ENCODE data around the gene C14orf119. TPM values are rescaled to one million over a fixed set of nuclear protein-coding genes. Genes with fewer than 3 reads are reported as not detected.

Gene C14orf119
- total and polyA plus RNA-seq, 7 experiments from 2014 or later, result 6.0 to 169 (median 45.0) TPM

DNA sequence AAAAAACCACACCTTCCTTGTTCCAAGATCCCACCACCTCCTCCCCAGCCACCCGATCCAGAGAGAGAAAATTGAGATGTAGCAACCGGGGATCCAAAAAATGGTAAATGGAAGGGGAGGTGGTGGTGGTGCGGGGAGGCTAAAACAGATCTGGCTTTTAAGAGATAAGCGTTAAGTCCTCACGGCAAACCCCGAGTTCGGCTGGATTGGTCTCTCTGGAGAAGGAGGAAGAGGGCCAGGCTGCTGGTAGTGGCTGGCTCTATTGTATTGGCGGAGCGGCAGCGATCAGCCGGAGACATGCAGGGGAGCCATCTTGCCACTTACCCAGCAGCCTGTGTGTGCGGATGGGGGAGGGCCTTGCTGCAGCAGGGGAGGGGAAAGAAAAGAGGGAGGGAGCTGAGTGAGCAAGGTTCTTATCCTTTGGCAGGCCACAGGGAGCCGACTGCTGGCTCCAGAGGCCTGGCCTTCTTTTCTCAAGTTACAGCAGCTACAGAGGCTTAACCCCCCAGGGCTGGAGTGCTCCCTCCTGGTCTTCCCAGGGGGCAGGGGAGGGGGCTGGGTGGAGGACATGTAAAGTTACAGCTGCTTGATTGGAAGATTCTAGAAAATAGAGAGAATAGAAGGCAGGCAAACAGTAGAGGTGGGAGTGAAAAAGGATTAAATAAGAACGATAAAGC lies 23.9 kb upstream of the C14orf119 start:
- Histone ChIP-seq H3K27ac (ENCODE audit: low read depth, low read length) (peak overlapping the region; percentile 81), H3K27me3 (ENCODE audit: control insufficient read depth in 2 of 2, insufficient read depth in 2 of 2, low read length in 2 of 2) (no peaks in the 10 kb centered on the region), H3K4me1 (ENCODE audit: control insufficient read depth in 2 of 2, insufficient read depth in 2 of 2, low read length in 2 of 2) (peaks cover 16 to 28% of the 10 kb centered on the region in 2 donors), H3K4me3 (ENCODE audit: low read length) (peak overlapping the region; percentile 85), H3K36me3 (ENCODE audit: control insufficient read depth in 2 of 3, insufficient read depth in 3 of 3, low read length in 3 of 3) (peaks cover 19 to 60% (median 21%) of the 10 kb centered on the region in 3 experiments), H3K9me3 (ENCODE audit: control insufficient read depth in 2 of 3, low read length in 3 of 3) (no peaks in the 10 kb centered on the region)
- Mint-ChIP-seq H3K36me3 (peaks cover 0 to 19% (median 15%) of the 10 kb centered on the region in 5 donors), H3K27ac (peak overlapping the region; percentile 81 to 98 (median 89)), H3K27me3 (no peaks in the 10 kb centered on the region), H3K9me3 (no peaks in the 10 kb centered on the region), H3K4me3 (peak overlapping the region; percentile 82 to 98 (median 94)), H3K4me1 (peaks cover 30 to 50% (median 41%) of the 10 kb centered on the region in 7 donors)
- ChIA-PET POLR2A (interaction anchor here (0.6 to 3.1 kb wide), 7 partner anchors 10 to 231 kb away, joined by 3 to 25 read pairs (median 6); partner anchors contain the start of genes ACIN1, C14orf119, CEBPE and PPP1R3E), CTCF (interaction anchor here (0.7 to 3.2 kb wide), 10 partner anchors 10 to 115 kb away, joined by 3 to 15 read pairs (median 4); partner anchors contain the start of genes ACIN1, C14orf119 and CDH24)
- ATAC-seq (peak; percentile 93), DNase-seq (peak; percentile 55 to 83 (median 72))
- intact Hi-C loops (cut with micrococcal nuclease), result loop anchor here (1.0 to 5.0 kb wide), 5 partner anchors 24 to 499 kb away; partner anchors contain the start of genes ACIN1 (in 2 of the 2), C14orf119 (in 2 of the 2) and PPP1R3E (in 1 of the 2)

- ATAC-seq (no peak), DNase-seq (no peak)
- ChIA-PET CTCF (interaction anchor here (1.1 to 3.2 kb wide), 8 partner anchors 10 to 114 kb away, joined by 3 to 15 read pairs (median 4); partner anchors contain the start of genes ACIN1, C14orf119 and CDH24), POLR2A (interaction anchor here (0.6 to 3.1 kb wide), 7 partner anchors 10 to 230 kb away, joined by 3 to 25 read pairs (median 6); partner anchors contain the start of genes ACIN1, C14orf119, CEBPE and PPP1R3E)
- peaks cover 21 to 60% (median 27%) of the 10 kb centered on the region in 3 experiments for H3K36me3 ChIP-seq (ENCODE audit: control insufficient read depth in 2 of 3, insufficient read depth in 3 of 3, low read length in 3 of 3)
- Mint-ChIP-seq H3K9me3 (no peaks in the 10 kb centered on the region), H3K27me3 (no peaks in the 10 kb centered on the region), H3K4me3 (peak overlapping the region; percentile 82 to 98 (median 94)), H3K27ac (peak overlapping the region; percentile 81 to 98 (median 89)), H3K36me3 (peaks cover 0 to 16% (median 12%) of the 10 kb centered on the region in 5 donors), H3K4me1 (peaks cover 30 to 47% (median 41%) of the 10 kb centered on the region in 7 donors)
- H3K27ac ChIP-seq (ENCODE audit: low read depth, low read length), result peak overlapping the region; percentile 81
- intact Hi-C loops (cut with micrococcal nuclease), result loop anchor here (1.0 to 5.0 kb wide), 5 partner anchors 23 to 500 kb away; partner anchors contain the start of genes ACIN1 (in 2 of the 2), C14orf119 (in 2 of the 2) and PPP1R3E (in 1 of the 2)
- H3K27me3 ChIP-seq (ENCODE audit: control insufficient read depth in 2 of 2, insufficient read depth in 2 of 2, low read length in 2 of 2), result no peaks in the 10 kb centered on the region
- H3K4me1 ChIP-seq (ENCODE audit: control insufficient read depth in 2 of 2, insufficient read depth in 2 of 2, low read length in 2 of 2), result peaks cover 16 to 28% of the 10 kb centered on the region in 2 donors
- peak overlapping the region; percentile 85 for H3K4me3 ChIP-seq (ENCODE audit: low read length)
- H3K9me3 ChIP-seq (ENCODE audit: control insufficient read depth in 2 of 3, low read length in 3 of 3), result no peaks in the 10 kb centered on the region
These were observed 23.3 kb upstream of the C14orf119 start for GRCh38 chr14:23071921-23072539.

DNA sequence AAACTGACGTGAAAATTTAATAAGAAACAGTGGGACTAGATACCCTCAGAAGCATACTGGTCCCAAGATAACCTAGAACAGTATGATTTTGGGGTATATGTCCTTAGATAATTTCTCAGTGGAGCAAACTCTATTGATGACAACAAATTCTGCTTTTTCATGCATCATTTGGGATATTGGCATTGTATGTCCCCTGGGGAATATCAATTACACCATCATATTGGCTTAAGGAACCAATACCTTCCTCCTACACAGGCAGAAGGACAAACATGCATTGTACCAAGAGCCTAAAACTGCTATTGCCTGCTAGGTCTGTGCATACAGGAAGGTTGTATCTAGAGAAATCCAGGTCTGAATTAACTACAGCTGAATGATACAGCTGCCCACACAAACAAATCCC lies 20.4 kb upstream of the C14orf119 start:
- peaks cover 22 to 42% (median 30%) of the 10 kb centered on the region in 7 donors for H3K4me1 Mint-ChIP-seq

DNA sequence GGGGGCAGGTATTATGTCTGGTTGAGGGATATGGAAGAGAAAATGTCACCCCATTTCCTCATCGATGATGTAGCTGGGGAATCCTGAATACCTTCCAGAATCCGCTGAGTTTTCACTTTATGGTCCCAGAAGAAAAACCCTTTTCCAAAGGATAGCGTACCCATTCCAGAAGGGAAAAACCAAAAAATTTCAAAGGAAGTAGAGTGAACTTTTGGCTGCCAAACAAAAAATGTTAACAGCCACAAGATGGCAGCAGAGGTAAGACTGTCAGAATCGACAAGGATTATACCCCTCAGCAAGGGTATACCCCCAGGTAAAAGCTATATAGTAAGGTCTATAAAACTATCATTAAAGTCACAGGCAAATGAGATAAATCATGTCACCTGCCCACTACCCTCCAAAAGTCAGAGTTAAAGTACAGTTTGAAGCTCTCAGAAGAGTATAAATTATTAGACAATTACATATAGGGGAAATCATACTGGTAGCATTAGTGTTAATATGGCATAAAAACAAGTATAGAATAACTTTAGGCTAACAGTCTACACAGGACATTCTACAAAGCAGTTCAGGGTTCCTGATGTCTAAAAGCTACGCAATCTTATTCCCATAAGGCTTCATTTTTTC lies 18.4 kb upstream of the C14orf119 start:
- H3K9me3 ChIP-seq (ENCODE audit: control insufficient read depth in 2 of 3, low read length in 3 of 3), result no peaks in the 10 kb centered on the region
- Mint-ChIP-seq H3K27ac (peak overlapping the region in 2 of 9 donors; percentile 47 to 57), H3K4me3 (no peak overlapping the region), H3K4me1 (peaks cover 8 to 28% (median 17%) of the 10 kb centered on the region in 7 donors), H3K36me3 (peaks cover 13 to 35% (median 21%) of the 10 kb centered on the region in 5 donors), H3K9me3 (no peaks in the 10 kb centered on the region), H3K27me3 (no peaks in the 10 kb centered on the region)
- POLR2A ChIA-PET, result interaction anchor here (0.7 to 4.1 kb wide), 9 partner anchors 8 to 194 kb away, joined by 4 to 25 read pairs (median 5); partner anchors contain the start of genes ACIN1, AJUBA, C14orf119 and REM2
- CTCF ChIA-PET, result interaction anchor here (0.7 to 3.0 kb wide), 22 partner anchors 8 to 303 kb away, joined by 3 to 32 read pairs (median 4); partner anchors contain the start of genes ACIN1, AJUBA, C14orf119 and CEBPE
- H3K4me1 ChIP-seq (ENCODE audit: control insufficient read depth in 2 of 2, insufficient read depth in 2 of 2, low read length in 2 of 2), result peaks cover 1 to 2% of the 10 kb centered on the region in 2 donors
- peak; percentile 63 for ATAC-seq
- no peak overlapping the region for H3K4me3 ChIP-seq (ENCODE audit: low read length)
- peak overlapping the region; percentile 3 for H3K27ac ChIP-seq (ENCODE audit: low read depth, low read length)
- no peaks in the 10 kb centered on the region for H3K27me3 ChIP-seq (ENCODE audit: control insufficient read depth in 2 of 2, insufficient read depth in 2 of 2, low read length in 2 of 2)
- peak in 5 of 9 donors; percentile 33 to 55 (median 49) for DNase-seq
- peaks cover 47 to 90% (median 53%) of the 10 kb centered on the region in 3 experiments for H3K36me3 ChIP-seq (ENCODE audit: control insufficient read depth in 2 of 3, insufficient read depth in 3 of 3, low read length in 3 of 3)
- intact Hi-C loops (cut with micrococcal nuclease), result loop anchor here (1.0 kb wide), 3 partner anchors 8 to 110 kb away; no protein-coding TSS in a partner anchor

More for the DNA sequence above, 20.4 kb upstream of the C14orf119 start:
- DNase-seq (no peak), ATAC-seq (no peak)
- CTCF ChIA-PET, result interaction anchor here (0.6 to 2.1 kb wide), 5 partner anchors 16 to 112 kb away, joined by 3 to 11 read pairs (median 5); no protein-coding TSS in a partner anchor
- Histone ChIP-seq H3K36me3 (ENCODE audit: control insufficient read depth in 2 of 3, insufficient read depth in 3 of 3, low read length in 3 of 3) (peaks cover 33 to 70% (median 39%) of the 10 kb centered on the region in 3 experiments), H3K4me1 (ENCODE audit: control insufficient read depth in 2 of 2, insufficient read depth in 2 of 2, low read length in 2 of 2) (peaks cover 16% of the 10 kb centered on the region in 2 donors), H3K27me3 (ENCODE audit: control insufficient read depth in 2 of 2, insufficient read depth in 2 of 2, low read length in 2 of 2) (no peaks in the 10 kb centered on the region), H3K4me3 (ENCODE audit: low read length) (no peak overlapping the region), H3K9me3 (ENCODE audit: control insufficient read depth in 2 of 3, low read length in 3 of 3) (no peaks in the 10 kb centered on the region), H3K27ac (ENCODE audit: low read depth, low read length) (no peak overlapping the region)
- H3K4me3 Mint-ChIP-seq, result no peak overlapping the region
- peaks cover 5 to 22% (median 18%) of the 10 kb centered on the region in 5 donors for H3K36me3 Mint-ChIP-seq
- no peaks in the 10 kb centered on the region for H3K9me3 Mint-ChIP-seq
- POLR2A ChIA-PET, result interaction anchor here (0.6 to 4.1 kb wide), 3 partner anchors 16 to 229 kb away, joined by 3 to 20 read pairs (median 6); no protein-coding TSS in a partner anchor
- intact Hi-C loops (cut with micrococcal nuclease), result loop anchor here in 1 of 2 donors (5.0 kb wide), 1 partner anchor 503 kb away; no protein-coding TSS in a partner anchor
- no peaks in the 10 kb centered on the region for H3K27me3 Mint-ChIP-seq
- H3K27ac Mint-ChIP-seq, result peak overlapping the region in 1 of 9 donors; percentile 34

GRCh38 chr14:23077962-23078361 lies 17.3 kb upstream of the C14orf119 start:
- no peaks in the 10 kb centered on the region for H3K27me3 Mint-ChIP-seq
- DNase-seq, result no peak
- intact Hi-C loops (cut with micrococcal nuclease), result loop anchor here (1.0 kb wide), 3 partner anchors 9 to 109 kb away; no protein-coding TSS in a partner anchor
- no peaks in the 10 kb centered on the region for H3K9me3 ChIP-seq (ENCODE audit: control insufficient read depth in 2 of 3, low read length in 3 of 3)
- CTCF ChIA-PET, result interaction anchor here (0.8 to 3.0 kb wide), 14 partner anchors 9 to 302 kb away, joined by 3 to 32 read pairs (median 4); partner anchors contain the start of genes ACIN1, AJUBA, C14orf119 and CEBPE
- H3K36me3 Mint-ChIP-seq, result peaks cover 13 to 35% (median 21%) of the 10 kb centered on the region in 5 donors
- no peaks in the 10 kb centered on the region for H3K4me1 ChIP-seq (ENCODE audit: control insufficient read depth in 2 of 2, insufficient read depth in 2 of 2, low read length in 2 of 2)
- H3K27ac Mint-ChIP-seq, result peak overlapping the region in 3 of 9 donors; percentile 6 to 45 (median 43)
- POLR2A ChIA-PET, result interaction anchor here (0.7 to 4.1 kb wide), 5 partner anchors 9 to 115 kb away, joined by 3 to 25 read pairs (median 7); partner anchors contain the start of genes ACIN1 and C14orf119
- peaks cover 47 to 95% (median 55%) of the 10 kb centered on the region in 3 experiments for H3K36me3 ChIP-seq (ENCODE audit: control insufficient read depth in 2 of 3, insufficient read depth in 3 of 3, low read length in 3 of 3)
- no peaks in the 10 kb centered on the region for H3K27me3 ChIP-seq (ENCODE audit: control insufficient read depth in 2 of 2, insufficient read depth in 2 of 2, low read length in 2 of 2)
- H3K27ac ChIP-seq (ENCODE audit: low read depth, low read length), result no peak overlapping the region
- H3K4me3 Mint-ChIP-seq, result no peak overlapping the region
- H3K9me3 Mint-ChIP-seq, result no peaks in the 10 kb centered on the region
- no peak overlapping the region for H3K4me3 ChIP-seq (ENCODE audit: low read length)
- ATAC-seq, result no peak
- H3K4me1 Mint-ChIP-seq, result peaks cover 3 to 20% (median 7%) of the 10 kb centered on the region in 7 donors
